ENCODE data around the gene SPRY1.

GRCh38 chr4:123348946-123349345, 47.6 kb upstream of the SPRY1 start:
- TF ChIP-seq, protein P1, sequence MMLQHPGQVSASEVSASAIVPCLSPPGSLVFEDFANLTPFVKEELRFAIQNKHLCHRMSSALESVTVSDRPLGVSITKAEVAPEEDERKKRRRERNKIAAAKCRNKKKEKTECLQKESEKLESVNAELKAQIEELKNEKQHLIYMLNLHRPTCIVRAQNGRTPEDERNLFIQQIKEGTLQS (IDR thresholded peaks at IDR 0.05; ENCODE audit: insufficient read depth, low read depth, low read length): no peak
- no peak for TF ChIP-seq RXRA (IDR thresholded peaks at IDR 0.05; ENCODE audit: insufficient read depth, low read depth, low read length)
- no peak for TF ChIP-seq CTCF (IDR thresholded peaks at IDR 0.05; ENCODE audit: control extremely low read depth in 1 of 3, insufficient read depth in 1 of 3, low read depth in 1 of 3, low read length in 3 of 3)
- TF ChIP-seq RNF2 (IDR thresholded peaks at IDR 0.05; ENCODE audit: borderline replicate concordance, low read depth, low read length, missing control alignments, poor library complexity, severe bottlenecking): no peak
- TF ChIP-seq KDM1A (IDR thresholded peaks at IDR 0.05; ENCODE audit: borderline replicate concordance, low read length): no peak
- no peak for TF ChIP-seq CEBPB (IDR thresholded peaks at IDR 0.05; ENCODE audit: low read depth, low read length)
- TF ChIP-seq EP300 (IDR thresholded peaks at IDR 0.05; ENCODE audit: borderline replicate concordance in 1 of 2, low read depth in 2 of 2, low read length in 2 of 2): no peak
- TF ChIP-seq RAD21 (IDR thresholded peaks at IDR 0.05 in 1 of 2, conservative IDR thresholded peaks at IDR 0.05 in 1 of 2; ENCODE audit: low read depth in 2 of 2, low read length in 2 of 2): no peak
- no peak for TF ChIP-seq GABPA (IDR thresholded peaks at IDR 0.05; ENCODE audit: borderline replicate concordance, insufficient read depth, low read length)
- no peak for TF ChIP-seq TAF1 (IDR thresholded peaks at IDR 0.05; ENCODE audit: low read depth, low read length)
- TF ChIP-seq JUND (IDR thresholded peaks at IDR 0.05; ENCODE audit: low read length): no peak
- no peak for TF ChIP-seq YY1 (IDR thresholded peaks at IDR 0.05; ENCODE audit: low read depth, low read length)
